ENCODE data around the gene CTIF.

CTIF gene

DNA sequence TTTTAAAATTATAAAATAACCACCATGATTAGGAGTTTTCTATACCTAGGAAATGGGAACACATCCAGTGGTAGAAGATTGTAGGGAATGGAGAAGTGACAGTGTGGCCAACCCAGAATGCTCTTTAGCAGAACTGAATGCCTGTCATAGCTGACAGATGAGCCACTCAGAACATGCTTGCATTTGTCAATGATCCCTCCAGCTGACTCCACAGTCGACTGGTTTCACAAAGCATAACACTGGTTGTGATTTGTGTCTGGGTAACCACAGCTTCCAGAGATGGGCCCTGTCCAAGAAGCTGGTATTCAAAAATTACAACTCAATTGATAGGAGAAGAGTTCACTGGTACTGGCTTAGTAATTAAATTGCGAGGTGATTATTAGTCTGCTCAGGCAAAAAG lies 9.0 kb upstream of the CTIF start:
- TF ChIP-seq, protein P1, sequence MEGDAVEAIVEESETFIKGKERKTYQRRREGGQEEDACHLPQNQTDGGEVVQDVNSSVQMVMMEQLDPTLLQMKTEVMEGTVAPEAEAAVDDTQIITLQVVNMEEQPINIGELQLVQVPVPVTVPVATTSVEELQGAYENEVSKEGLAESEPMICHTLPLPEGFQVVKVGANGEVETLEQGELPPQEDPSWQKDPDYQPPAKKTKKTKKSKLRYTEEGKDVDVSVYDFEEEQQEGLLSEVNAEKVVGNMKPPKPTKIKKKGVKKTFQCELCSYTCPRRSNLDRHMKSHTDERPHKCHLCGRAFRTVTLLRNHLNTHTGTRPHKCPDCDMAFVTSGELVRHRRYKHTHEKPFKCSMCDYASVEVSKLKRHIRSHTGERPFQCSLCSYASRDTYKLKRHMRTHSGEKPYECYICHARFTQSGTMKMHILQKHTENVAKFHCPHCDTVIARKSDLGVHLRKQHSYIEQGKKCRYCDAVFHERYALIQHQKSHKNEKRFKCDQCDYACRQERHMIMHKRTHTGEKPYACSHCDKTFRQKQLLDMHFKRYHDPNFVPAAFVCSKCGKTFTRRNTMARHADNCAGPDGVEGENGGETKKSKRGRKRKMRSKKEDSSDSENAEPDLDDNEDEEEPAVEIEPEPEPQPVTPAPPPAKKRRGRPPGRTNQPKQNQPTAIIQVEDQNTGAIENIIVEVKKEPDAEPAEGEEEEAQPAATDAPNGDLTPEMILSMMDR (IDR thresholded peaks at IDR 0.05) = no peak

DNA sequence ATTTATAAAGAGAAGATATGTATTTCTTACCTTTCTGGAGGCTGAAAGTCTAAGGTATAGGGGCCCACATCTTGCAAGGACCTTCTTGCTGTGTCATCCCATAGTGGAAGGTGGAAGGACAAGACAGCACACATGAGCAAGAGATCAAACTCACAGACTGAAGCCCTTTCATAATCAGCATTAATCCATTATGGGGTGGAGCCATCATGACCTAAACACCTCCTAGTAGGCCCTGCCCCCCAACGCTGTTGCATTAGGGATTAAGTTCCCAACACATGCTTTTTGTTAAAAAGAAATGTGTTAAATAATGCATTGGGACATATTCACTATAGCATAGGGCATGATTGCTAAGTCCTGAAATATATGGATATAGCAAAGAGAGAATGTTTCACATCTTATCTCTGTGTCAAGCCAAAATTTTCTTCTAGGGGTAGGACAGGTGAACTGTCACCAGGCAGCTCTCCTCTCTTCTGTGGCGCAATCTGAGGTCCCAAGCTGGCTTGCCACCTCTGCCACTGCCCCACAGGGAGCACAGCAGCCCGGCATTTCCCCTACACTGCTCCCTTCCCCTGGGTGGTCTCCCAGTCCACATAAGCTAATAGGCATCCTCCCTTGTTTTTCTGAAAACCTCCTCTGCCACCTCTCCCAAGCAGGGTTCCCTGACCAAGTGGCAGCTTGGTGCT lies 8.3 kb upstream of the CTIF start:
- TF ChIP-seq, protein P1 (IDR thresholded peaks at IDR 0.05) = no peak

DNA sequence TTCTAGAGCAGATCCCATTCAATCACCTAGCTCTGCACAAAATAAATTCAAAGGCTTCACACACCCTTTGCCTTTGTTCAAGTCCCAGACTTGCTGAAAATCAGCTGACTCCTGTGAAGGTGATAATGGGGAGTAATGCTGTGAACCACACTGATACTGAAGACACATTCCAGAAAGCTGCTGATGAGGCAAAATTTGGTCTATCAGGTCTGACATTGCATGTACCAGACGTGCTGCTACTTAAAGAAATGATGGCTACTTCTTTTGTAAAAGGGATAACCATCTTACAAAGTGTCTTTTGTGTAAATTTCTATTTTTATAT lies 7.8 kb upstream of the CTIF start:
- TF ChIP-seq, protein P1 (IDR thresholded peaks at IDR 0.05) = no peak

DNA sequence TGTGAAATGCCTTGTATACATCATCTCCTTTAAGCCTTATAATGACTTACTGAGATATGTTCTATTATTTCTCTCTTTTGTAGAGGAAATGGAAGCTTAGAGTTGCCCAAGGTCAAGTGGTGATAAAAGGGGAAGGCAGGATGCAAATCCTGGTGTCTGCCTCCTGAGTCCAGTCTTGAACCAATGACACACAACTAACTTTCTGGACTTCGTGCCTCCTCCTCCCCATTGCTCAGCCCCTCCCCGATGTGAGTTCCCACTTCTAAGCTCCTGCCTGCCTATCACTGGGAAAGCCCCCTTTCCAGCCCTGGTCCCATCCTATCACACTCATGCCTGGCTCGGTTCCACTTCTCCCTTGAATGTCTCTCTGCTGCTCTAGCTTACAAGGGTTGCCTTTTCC lies 6.9 kb upstream of the CTIF start:
- TF ChIP-seq, protein P1 (IDR thresholded peaks at IDR 0.05) = no peak

DNA sequence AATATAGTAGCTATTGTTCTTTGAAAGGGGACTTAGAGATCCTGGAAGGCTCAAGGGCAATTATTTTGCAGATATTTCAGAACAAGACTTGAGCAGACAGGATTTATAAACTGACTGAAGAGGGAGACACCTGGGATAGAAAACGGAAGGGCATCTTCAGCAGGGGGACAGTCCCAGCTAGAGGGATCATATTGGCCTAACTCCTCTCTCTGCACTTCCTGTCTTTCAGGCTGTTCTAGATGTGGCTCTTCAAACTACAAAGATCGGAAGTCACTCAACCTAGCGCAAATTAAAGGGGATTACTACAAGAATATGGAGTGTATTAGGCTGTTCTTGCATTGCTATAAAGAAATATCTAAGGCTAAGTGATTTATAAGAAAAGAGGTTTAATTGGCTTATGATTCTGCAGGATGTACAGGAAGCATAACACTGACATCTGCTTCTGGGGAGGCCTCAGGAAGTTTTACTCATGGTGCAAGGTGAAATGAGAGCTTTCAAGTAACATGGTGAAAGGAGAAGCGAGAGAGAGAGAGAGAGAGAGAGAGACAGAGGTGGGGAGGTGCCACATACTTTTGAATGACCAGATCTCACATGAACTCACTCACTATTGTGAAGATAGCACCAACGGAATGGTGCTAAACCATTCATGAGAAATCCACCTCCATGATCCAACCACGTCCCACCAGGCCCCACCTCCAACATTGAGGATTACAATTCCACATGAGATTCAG lies 5.3 kb upstream of the CTIF start:
- TF ChIP-seq, protein P1 (IDR thresholded peaks at IDR 0.05) = no peak

DNA sequence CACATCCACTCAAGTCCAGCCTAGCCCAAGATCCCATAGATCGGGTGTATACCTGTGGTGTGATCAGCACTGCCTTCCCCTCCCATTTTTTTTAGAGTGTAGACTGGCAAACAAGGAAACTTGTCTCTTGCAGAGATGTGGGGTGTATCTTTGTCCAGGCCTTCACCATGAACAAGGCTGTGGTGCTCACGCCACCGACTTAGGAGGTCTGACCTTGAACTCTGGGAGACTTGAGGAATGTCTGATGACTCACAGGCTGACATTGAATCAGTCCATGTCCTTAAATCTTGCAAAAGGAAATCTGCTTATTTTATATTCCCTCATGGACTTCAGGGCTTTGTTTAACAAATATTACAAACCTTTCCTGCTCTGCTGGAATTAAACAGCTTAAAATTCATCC lies 4.5 kb upstream of the CTIF start:
- TF ChIP-seq, protein P1 (IDR thresholded peaks at IDR 0.05) = no peak

DNA sequence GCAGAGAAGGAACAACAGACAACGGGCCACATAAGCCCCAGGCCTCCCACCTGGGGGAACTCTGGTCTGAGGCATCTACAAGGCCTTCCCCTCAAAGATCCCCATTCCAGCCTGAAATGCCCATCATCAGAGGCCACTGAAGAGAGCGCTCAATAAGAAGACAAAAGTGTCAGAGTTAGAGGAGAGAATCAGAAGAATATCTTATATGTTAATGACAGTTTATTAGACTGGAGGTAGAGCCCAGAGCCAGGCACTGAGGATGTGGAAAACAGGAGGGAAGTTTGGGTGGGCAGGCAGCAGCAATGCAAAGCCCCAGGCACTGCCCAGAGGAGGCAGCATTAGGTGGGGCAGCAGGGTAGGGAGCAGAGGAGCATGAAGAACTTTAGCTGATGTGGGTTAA lies 2.9 kb upstream of the CTIF start:
- TF ChIP-seq, protein P1 (IDR thresholded peaks at IDR 0.05) = no peak

Data from LNCAP (cell line).